DOHH2 (cell line): ENCODE results near the gene TADA2B.

ENCODE experiments used
- H3F3A ChIP-seq: fragments of 200-600 bp; sonication (generic), shearing (Covaris generic); 2 replicates; pipeline ENCODE4 v1.6.0; 2016; ENCODE audit warnings: antibody characterized with exemption, mild to moderate bottlenecking; ENCODE audit not compliant: control insufficient read depth, insufficient read depth
- H3K27ac ChIP-seq: fragments of 200-600 bp; sonication (generic); 2 replicates; pipeline ENCODE4 v1.5.1; 2014; ENCODE audit warnings: low read depth, mild to moderate bottlenecking, low read length, moderate library complexity
- H3K27me3 ChIP-seq: fragments of 200-600 bp; sonication (generic); 2 replicates; pipeline ENCODE4 v1.6.1; 2014; ENCODE audit warnings: mild to moderate bottlenecking, low read length, mixed read lengths; ENCODE audit not compliant: control insufficient read depth
- H3K36me3 ChIP-seq: fragments of 200-600 bp; sonication (generic); 2 replicates; pipeline ENCODE4 v1.6.1; 2014; ENCODE audit warnings: mild to moderate bottlenecking, low read length, moderate library complexity, mixed read lengths; ENCODE audit not compliant: control insufficient read depth
- H3K4me1 ChIP-seq: fragments of 200-600 bp; sonication (generic); 2 replicates; pipeline ENCODE4 v1.6.1; 2014; ENCODE audit warnings: mild to moderate bottlenecking, low read length, mixed read lengths; ENCODE audit not compliant: control insufficient read depth
- H3K4me2 ChIP-seq: fragments of 200-600 bp; sonication (generic); 2 replicates; pipeline ENCODE4 v1.6.0; 2014; ENCODE audit warnings: mild to moderate bottlenecking, low read length, moderate library complexity
- H3K4me3 ChIP-seq: fragments of 200-600 bp; sonication (generic); 2 replicates; pipeline ENCODE4 v1.5.1; 2014; ENCODE audit warnings: mild to moderate bottlenecking, low read length, mixed read lengths
- H3K79me2 ChIP-seq: fragments of 200-600 bp; sonication (generic); 2 replicates; pipeline ENCODE4 v1.6.1; 2014; ENCODE audit warnings: mild to moderate bottlenecking, low read length, mixed read lengths; ENCODE audit not compliant: control insufficient read depth
- H3K9me2 ChIP-seq: fragments of 200-600 bp; sonication (generic); replicated peaks from 2 replicates; pipeline ENCODE4 v1.6.1; 2014; ENCODE audit warnings: mild to moderate bottlenecking, low read length, mixed read lengths; ENCODE audit not compliant: control insufficient read depth
- H3K9me3 ChIP-seq: fragments of 200-600 bp; sonication (generic); 2 replicates; pipeline ENCODE4 v1.6.1; 2014; ENCODE audit warnings: antibody characterized with exemption, low read length, mixed read lengths; ENCODE audit not compliant: control insufficient read depth, insufficient read depth
- H4K20me1 ChIP-seq: fragments of 200-600 bp; sonication (generic); 2 replicates; pipeline ENCODE4 v1.6.0; 2014; ENCODE audit warnings: low read depth, mild to moderate bottlenecking, antibody characterized with exemption, low read length, moderate library complexity; ENCODE audit not compliant: control insufficient read depth, insufficient read depth
- EZH2phosphoT487 ChIP-seq: fragments of 200-600 bp; sonication (generic); IDR thresholded peaks from 2 replicates; pipeline ENCODE4 v1.6.1; 2017; ENCODE audit warnings: borderline replicate concordance, mild to moderate bottlenecking, antibody characterized with exemption, low read length, moderate library complexity, mixed read lengths
- TF ChIP-seq, protein P1 (sequence below): fragments of 200-600 bp; sonication (generic); IDR thresholded peaks from one replicate; pipeline ENCODE4 v1.5.1; 2014; ENCODE audit warnings: antibody characterized with exemption, mild to moderate bottlenecking, low read depth, low read length; ENCODE audit not compliant: poor library complexity, severe bottlenecking

TADA2B gene

DNA sequence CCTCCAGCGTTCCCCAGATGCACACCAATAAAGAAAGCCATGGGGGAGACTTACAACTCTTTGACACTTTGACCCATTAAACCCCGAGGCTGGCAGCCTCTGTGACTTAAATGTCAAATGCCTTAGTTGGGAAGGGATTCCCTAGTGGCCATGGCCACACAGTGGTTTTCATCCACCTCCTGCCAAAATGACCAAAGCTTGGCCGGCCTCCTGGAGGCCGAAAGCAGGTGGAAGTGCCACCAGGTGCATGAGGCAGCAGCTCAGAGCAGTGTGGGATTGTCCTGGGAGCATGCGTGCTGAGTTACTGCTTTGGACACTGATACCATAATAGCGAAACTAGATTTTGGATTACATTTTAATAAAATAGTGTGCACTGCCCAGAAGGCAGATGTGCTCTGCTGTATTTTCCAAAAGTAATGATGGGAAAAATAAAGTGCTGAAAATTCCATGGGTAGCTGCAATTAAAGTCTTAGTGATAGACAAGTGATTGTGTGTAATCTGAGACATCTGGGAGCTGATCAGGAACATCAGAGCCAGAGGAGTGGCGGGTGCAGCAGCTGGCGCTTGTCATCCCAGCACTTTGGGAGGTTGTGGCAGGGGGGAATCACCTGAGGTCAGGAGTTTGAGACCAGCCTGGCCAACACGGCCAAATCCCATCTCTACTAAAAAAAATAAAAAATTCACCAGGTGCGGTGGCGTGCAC lies 39.8 kb upstream of the TADA2B start:
- no peak overlapping the region for H3K27ac ChIP-seq
- TF ChIP-seq, protein P1, sequence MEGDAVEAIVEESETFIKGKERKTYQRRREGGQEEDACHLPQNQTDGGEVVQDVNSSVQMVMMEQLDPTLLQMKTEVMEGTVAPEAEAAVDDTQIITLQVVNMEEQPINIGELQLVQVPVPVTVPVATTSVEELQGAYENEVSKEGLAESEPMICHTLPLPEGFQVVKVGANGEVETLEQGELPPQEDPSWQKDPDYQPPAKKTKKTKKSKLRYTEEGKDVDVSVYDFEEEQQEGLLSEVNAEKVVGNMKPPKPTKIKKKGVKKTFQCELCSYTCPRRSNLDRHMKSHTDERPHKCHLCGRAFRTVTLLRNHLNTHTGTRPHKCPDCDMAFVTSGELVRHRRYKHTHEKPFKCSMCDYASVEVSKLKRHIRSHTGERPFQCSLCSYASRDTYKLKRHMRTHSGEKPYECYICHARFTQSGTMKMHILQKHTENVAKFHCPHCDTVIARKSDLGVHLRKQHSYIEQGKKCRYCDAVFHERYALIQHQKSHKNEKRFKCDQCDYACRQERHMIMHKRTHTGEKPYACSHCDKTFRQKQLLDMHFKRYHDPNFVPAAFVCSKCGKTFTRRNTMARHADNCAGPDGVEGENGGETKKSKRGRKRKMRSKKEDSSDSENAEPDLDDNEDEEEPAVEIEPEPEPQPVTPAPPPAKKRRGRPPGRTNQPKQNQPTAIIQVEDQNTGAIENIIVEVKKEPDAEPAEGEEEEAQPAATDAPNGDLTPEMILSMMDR: no peak
- TF ChIP-seq EZH2phosphoT487: no peak
- H3K36me3 ChIP-seq: peaks cover 83% of the 10 kb centered on the region
- H3K4me2 ChIP-seq: no peak overlapping the region
- H3F3A ChIP-seq: no peaks in the 10 kb centered on the region
- no peak overlapping the region for H3K4me3 ChIP-seq
- H3K9me3 ChIP-seq: no peaks in the 10 kb centered on the region
- no peaks in the 10 kb centered on the region for H3K79me2 ChIP-seq
- no peaks in the 10 kb centered on the region for H3K9me2 ChIP-seq
- no peaks in the 10 kb centered on the region for H4K20me1 ChIP-seq
- H3K4me1 ChIP-seq: no peaks in the 10 kb centered on the region
- H3K27me3 ChIP-seq: no peaks in the 10 kb centered on the region

DNA sequence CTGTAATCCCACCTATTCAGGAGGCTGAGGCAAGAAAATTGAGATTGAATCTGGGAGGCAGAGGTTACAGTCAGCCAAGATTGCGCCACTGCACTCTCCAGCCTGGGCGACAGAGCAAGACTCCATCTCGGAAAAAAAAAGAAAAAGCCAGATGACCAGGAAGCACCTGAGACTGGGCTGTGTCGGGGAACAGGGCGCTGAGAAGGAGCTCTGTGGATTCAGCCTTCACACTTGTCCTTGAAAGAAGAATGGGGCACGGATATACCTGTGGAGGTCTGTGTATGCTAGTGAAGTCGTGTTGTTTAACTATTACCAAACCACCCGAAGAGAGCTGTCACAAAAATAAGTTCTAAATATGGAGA lies 39.3 kb upstream of the TADA2B start:
- H4K20me1 ChIP-seq: no peaks in the 10 kb centered on the region
- H3F3A ChIP-seq: no peaks in the 10 kb centered on the region
- H3K4me3 ChIP-seq: no peak overlapping the region
- TF ChIP-seq, protein P1: no peak
- TF ChIP-seq EZH2phosphoT487: no peak
- H3K4me2 ChIP-seq: no peak overlapping the region
- H3K9me3 ChIP-seq: no peaks in the 10 kb centered on the region
- no peaks in the 10 kb centered on the region for H3K27me3 ChIP-seq
- no peaks in the 10 kb centered on the region for H3K4me1 ChIP-seq
- H3K27ac ChIP-seq: no peak overlapping the region
- H3K79me2 ChIP-seq: no peaks in the 10 kb centered on the region
- H3K9me2 ChIP-seq: no peaks in the 10 kb centered on the region
- H3K36me3 ChIP-seq: peaks cover 82% of the 10 kb centered on the region

GRCh38 chr4:7004331-7004730 lies 38.8 kb upstream of the TADA2B start:
- Histone ChIP-seq H3K27ac (no peak overlapping the region), H3K4me1 (no peaks in the 10 kb centered on the region), H3K4me3 (no peak overlapping the region), H3K4me2 (no peak overlapping the region), H3K9me2 (no peaks in the 10 kb centered on the region), H3K27me3 (no peaks in the 10 kb centered on the region), H3K79me2 (no peaks in the 10 kb centered on the region), H4K20me1 (0 out of 2 replicates have a peak, but pooled peaks cover 4% of the 10 kb centered on the region), H3F3A (no peaks in the 10 kb centered on the region), H3K9me3 (no peaks in the 10 kb centered on the region), H3K36me3 (peaks cover 82% of the 10 kb centered on the region)
- TF ChIP-seq, protein P1: no peak
- TF ChIP-seq EZH2phosphoT487: no peak
